ENCODE measurements around the gene CSNK1G1.
"Not testable (repeated sequence)": the region's sequence is repeated elsewhere in the genome, so short reads cannot be mapped to it uniquely, and the experiment has no call there.

Gene CSNK1G1

DNA sequence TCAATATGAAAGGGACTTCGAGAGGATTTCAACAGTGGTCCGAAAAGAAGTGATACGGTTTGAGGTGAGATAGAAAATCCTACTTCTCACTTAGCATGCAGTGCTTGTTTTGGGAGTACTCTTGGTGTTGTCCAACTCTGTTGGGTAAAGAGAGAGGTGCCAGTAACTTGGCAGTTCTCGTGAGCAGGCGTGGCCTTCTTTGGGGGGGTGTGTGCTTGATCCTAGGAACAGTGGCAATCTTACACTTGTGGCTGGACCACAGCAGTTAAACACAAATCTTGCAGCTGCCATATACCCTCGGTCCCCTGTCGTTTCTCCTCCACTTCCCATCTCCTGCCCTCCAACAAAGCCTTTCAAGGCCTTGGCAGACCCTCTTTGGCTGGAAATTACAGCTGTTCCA is 219.6 kb downstream of the CSNK1G1 start:
- FAIRE-seq (no peak), DNase-seq (ENCODE audit: low spot score) (no peak)

DNA sequence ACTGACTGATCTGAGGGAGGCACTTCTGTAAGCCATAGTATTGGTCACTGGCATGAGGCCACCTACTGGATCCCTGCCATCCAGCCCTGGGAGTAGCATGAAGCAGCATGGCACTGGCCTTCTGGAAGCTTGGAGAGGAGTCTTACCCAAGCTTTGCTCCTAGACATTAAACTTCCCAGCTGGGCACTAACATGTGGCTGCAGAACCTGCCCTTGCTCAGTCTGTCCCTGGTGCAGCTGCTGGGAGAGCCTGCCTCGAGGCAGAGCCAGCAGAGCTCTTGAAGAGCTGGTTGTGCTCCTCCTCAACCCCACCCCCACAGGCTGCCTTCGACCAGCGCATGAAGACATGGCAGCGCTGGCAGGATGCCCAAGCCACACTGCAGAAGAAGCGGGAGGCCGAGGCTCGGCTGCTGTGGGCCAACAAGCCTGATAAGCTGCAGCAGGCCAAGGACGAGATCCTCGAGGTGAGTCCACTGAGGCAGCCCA is 221.6 kb downstream of the CSNK1G1 start:
- FAIRE-seq (no peak), DNase-seq (ENCODE audit: low spot score) (no peak)

GRCh38 chr15:64133623-64134344 is 222.2 kb downstream of the CSNK1G1 start:
- FAIRE-seq (no peak), DNase-seq (ENCODE audit: low spot score) (no peak)

DNA sequence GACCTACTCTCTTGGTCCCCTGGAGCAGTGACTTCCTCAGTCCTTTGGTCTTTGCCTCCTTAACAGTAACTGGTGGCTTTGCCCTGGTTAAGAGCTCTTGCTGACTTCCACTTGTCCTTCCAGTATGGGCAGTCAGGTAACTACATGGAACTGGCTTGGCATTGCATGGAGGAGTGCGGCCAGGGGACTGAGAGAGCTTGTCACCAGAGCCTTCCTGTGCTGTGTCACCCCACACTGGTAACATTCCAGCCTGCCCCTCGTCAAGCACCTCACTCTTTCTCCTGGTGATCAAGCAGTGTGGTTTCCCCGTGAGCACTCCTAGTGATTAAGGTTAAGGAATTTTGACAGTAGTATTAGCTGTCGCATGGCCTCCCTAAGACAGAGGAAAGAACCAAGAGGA is 223.8 kb downstream of the CSNK1G1 start:
- no peak for DNase-seq (ENCODE audit: low spot score)
- no peak for FAIRE-seq

- DNase-seq (ENCODE audit: low spot score) = no peak
- FAIRE-seq = no peak
Measured at GRCh38 chr15:64131547-64131946, 224.4 kb downstream of the CSNK1G1 start.

DNA sequence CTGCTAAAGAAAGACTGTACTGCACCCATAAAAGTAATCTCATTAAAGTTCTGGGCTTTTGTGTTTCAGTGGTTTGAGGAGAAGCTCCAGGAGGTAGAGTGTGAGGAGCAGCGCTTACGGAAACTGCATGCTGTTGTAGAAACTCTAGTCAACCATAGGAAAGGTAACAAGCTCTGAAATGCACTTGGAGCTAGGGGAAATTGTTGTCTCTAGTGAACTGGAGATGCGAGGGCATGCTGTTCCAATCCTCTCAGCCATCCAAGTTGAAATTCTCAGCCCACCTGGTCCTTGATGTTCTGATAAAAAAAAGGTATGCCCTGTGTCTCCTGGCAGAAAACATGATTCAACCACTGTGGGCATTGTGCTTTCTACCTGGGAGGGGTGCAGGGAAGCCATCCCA is 225.8 kb downstream of the CSNK1G1 start:
- DNase-seq (ENCODE audit: low spot score) = no peak
- FAIRE-seq = no peak

DNA sequence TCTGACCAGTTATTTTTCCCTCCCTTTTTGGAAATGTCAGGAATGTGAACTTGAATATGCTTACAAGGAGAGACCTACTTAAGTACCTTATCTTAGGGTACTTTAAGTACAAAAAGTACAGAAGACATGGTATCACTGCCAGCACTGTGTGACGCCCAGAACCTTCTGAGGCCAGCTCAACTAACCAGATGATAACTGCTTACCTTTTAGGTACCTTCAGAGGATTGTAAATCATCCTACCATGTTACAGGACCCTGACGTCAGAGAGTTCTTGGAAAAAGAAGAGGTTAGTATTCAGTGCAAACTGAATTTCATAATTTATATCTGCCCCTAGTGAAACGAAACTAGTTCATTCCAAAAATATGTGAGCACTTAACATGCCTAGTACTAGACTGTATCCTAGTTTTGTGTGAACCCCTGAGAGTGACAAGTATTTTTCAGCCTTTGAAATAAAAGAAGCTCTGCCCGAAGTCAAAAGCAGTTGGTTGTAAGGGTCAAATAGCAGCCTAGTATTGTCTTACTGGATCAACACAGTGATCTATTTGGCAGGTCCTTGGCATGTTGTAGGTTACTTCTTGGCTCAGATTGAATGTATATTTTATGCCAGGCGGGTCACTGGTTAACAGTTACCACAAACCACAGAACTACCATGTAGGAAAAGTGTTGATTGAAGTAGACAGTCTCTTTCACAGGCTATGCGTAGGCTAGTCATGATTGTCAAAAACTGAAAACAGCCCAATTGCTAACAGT is 228.3 kb downstream of the CSNK1G1 start:
- DNase-seq (ENCODE audit: low spot score) (no peak), FAIRE-seq (no peak)

DNA sequence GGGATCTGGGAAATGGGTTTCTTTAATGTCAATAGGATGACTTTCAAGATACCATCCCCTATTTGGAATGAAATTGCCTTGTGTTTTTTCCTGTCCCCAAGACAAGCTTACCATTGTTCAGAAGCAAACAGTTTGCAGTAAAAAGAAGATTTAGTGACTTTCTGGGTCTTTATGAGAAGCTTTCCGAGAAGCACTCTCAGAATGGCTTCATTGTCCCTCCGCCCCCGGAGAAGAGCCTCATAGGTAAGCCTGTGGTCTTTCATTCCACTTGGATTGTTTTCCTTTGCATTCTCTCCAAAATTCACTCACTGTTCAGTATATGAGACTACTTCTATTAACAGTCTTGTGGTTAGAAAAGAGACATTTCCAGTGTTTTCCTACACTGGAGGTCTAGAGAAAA is 230.0 kb downstream of the CSNK1G1 start:
- no peak for DNase-seq (ENCODE audit: low spot score)
- no peak for FAIRE-seq

DNA sequence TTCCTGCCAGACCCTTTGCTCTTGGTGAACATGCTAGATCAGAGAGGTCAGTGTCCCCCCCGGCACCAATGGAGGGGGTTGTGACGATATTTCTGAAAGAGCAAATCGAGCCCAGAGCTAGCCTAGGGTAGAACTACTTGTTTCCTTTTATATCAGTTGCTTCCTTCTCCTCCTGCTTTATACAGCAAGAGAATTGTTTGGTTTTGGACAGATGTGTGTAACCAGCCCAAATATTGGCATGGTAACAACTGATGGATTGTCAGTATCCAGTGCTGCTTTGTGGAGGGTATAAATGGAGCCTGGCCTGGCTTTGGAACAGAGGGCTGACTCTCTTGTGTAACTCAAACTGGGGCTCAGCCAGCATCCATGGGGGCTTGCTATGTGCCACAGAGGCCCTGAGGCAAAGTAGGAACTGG is 233.0 kb downstream of the CSNK1G1 start:
- DNase-seq (ENCODE audit: low spot score) (no peak), FAIRE-seq (no peak)

DNA sequence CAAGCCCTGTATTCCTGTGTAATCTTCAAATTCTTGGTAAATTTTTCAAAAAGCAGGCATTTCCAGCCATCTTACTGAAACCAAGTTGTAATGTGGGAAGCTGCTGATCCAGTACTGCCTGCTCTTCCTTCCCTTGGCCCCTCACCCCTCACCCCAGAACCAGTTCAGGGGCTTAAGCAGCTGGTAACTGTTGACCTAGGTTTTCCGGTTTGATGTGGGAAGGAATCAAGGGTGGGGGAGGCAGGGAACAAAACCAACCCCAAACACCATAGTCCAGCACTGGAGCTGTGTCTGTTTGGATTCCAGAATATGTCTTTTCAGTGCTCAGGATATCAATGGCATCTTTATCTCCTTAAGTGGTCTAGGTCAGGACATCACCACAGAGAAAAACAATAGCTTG is 233.5 kb downstream of the CSNK1G1 start:
- FAIRE-seq (no peak), DNase-seq (ENCODE audit: low spot score) (no peak)

- FAIRE-seq (no peak), DNase-seq (ENCODE audit: low spot score) (no peak)
Measured at GRCh38 chr15:64121614-64122013, 234.4 kb downstream of the CSNK1G1 start.

DNA sequence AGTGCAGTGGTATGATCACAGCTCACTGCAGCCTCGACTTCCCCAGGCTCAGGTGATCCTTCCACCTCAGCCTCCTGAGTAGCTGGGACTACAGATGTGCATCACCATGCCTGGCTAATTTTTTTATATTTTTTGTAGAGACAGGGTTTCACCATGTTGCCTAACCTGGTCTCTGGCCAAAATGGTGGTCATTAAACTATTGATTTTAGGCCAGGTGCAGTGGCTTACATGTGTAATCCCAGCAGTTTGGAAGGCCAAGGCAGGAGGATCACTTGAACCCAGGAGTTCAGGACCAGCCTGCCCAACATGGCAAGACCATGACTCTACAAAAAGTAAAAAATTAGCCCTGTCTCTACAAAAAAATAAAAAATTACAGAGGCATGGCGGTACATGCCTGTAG is 235.7 kb downstream of the CSNK1G1 start:
- not testable (repeated sequence) for DNase-seq (ENCODE audit: low spot score); FAIRE-seq

GRCh38 chr15:64117759-64118487 is 238.1 kb downstream of the CSNK1G1 start:
- FAIRE-seq (no peak), DNase-seq (ENCODE audit: low spot score) (no peak)
